GM10248 (cell line): ENCODE results near the gene GLUD2.

Source experiments
- CTCF ChIA-PET: fragments of 300-600 bp; sonication (Branson Sonifier 250); formaldehyde crosslinking; extraction: SDS; loops from one replicate; lab custom pipeline; 2021; ENCODE audit warnings: antibody characterized with exemption; lab: Yijun Ruan, JAX
- POLR2A ChIA-PET: fragments of 350-650 bp; sonication (Branson Sonifier 250); formaldehyde crosslinking; extraction: SDS; loops from one replicate; lab custom pipeline; 2020; ENCODE audit warnings: antibody characterized with exemption; lab: Yijun Ruan, JAX
- DNase-seq: peaks from one replicate; pipeline ENCODE4 v3.0.0; 2012; ENCODE audit errors: extremely low spot score
- CTCF ChIP-seq: IDR thresholded peaks from 2 replicates; pipeline ENCODE4 v1.5.1; 2012; ENCODE audit warnings: mild to moderate bottlenecking, low read depth; ENCODE audit errors: extremely low read depth, missing control alignments, control extremely low read depth

The GLUD2 gene

GRCh38 chrX:121011254-121011653, 36.2 kb upstream of the GLUD2 start:
- DNase-seq, result no peak
- no peak for TF ChIP-seq CTCF
- ChIA-PET CTCF (no interaction called here), POLR2A (no interaction called here)

- DNase-seq, result no peak
- POLR2A ChIA-PET, result no interaction called here
- no peak for TF ChIP-seq CTCF
- CTCF ChIA-PET, result no interaction called here
Measured at GRCh38 chrX:121013897-121014455, 33.4 kb upstream of the GLUD2 start.

- DNase-seq, result no peak
- ChIA-PET POLR2A (no interaction called here), CTCF (no interaction called here)
- TF ChIP-seq CTCF, result no peak
Measured at GRCh38 chrX:121014826-121015225, 32.6 kb upstream of the GLUD2 start.

GRCh38 chrX:121028419-121028818, 19.0 kb upstream of the GLUD2 start:
- CTCF ChIA-PET, result no interaction called here
- DNase-seq, result no peak
- POLR2A ChIA-PET, result no interaction called here
- TF ChIP-seq CTCF, result no peak

GRCh38 chrX:121030083-121030482, 17.3 kb upstream of the GLUD2 start:
- ChIA-PET POLR2A (no interaction called here), CTCF (no interaction called here)
- DNase-seq, result no peak
- TF ChIP-seq CTCF, result no peak

- DNase-seq, result no peak
- no peak for TF ChIP-seq CTCF
- POLR2A ChIA-PET, result no interaction called here
- CTCF ChIA-PET, result no interaction called here
Measured at GRCh38 chrX:121032531-121032930, 14.9 kb upstream of the GLUD2 start.

GRCh38 chrX:121036137-121036536, 11.3 kb upstream of the GLUD2 start:
- no peak for DNase-seq
- CTCF ChIA-PET, result no interaction called here
- POLR2A ChIA-PET, result no interaction called here
- TF ChIP-seq CTCF, result no peak
